Dedifferentiated amniotic fluid mesenchymal stem cell (primary cell): Measurements from ENCODE around the gene SETD3.
"Not testable (repeated sequence)": the region's sequence is repeated elsewhere in the genome, so short reads cannot be mapped to it uniquely, and the experiment has no call there.

Source experiments
- DNase-seq: peaks from one replicate; pipeline ENCODE4 v3.0.0-alpha.2; 2016; ENCODE audit errors: extremely low spot score

The SETD3 gene

DNA sequence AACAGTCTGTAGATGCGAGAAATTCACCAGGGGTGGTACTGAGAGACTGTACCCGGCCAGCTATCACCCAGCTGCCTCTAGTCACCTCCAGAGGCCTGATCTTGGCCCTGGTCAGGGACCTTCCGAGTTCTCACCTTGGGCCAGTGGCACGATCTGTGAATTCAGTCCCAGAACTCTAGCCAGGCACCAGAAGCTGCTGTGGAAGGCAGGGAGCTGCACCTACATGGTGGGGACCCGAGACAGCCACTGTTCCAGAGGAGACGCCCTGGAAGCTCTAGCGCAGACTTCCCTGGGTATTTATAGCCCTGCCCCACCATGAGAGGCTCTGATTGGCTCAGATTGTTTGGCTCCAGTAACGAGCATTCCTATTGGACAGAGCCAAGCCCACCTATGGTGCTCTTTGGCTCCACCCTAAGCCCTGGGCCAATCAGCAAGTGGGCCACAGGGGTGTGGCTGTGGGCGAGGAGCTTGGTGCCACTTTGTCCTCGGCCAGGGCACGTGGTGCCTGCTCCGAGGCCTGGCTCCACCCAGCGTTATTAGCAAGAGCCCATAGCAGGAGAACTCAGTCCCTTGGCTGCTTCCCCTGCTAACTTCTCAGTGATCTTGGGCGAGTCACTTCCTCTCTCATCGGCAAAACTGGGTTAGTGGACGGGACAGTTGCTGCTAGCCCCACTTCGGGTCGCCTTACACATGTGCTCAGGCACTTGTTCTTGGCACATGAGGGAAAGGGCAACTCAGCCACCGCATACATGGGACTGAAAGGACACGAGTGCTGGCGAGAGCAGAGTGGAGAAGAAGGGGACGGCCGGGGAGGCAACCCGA, 119.7 kb downstream of the SETD3 start:
- DNase-seq: no peak

DNA sequence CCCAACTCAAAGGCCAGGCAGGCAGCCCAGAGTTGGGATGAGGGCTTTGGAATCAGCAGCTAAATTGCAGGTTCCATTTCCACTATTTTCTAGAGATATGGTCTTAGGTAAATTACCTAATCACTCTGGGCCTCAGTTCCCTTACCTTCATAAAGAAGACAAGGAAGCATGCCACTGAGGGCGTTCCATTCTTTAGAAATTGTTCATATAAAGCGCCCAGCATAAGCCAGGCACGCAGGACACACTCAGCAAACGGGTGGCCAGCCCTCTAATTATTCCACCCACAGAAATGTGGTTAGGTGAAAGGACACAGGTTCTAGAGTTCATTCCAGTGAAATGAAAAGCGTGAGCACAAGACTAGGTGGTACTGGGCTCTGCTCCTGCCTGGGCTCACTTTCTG, 120.8 kb downstream of the SETD3 start:
- DNase-seq: no peak

- no peak for DNase-seq
Observed at GRCh38 chr14:99357916-99358390, 122.7 kb downstream of the SETD3 start.

DNA sequence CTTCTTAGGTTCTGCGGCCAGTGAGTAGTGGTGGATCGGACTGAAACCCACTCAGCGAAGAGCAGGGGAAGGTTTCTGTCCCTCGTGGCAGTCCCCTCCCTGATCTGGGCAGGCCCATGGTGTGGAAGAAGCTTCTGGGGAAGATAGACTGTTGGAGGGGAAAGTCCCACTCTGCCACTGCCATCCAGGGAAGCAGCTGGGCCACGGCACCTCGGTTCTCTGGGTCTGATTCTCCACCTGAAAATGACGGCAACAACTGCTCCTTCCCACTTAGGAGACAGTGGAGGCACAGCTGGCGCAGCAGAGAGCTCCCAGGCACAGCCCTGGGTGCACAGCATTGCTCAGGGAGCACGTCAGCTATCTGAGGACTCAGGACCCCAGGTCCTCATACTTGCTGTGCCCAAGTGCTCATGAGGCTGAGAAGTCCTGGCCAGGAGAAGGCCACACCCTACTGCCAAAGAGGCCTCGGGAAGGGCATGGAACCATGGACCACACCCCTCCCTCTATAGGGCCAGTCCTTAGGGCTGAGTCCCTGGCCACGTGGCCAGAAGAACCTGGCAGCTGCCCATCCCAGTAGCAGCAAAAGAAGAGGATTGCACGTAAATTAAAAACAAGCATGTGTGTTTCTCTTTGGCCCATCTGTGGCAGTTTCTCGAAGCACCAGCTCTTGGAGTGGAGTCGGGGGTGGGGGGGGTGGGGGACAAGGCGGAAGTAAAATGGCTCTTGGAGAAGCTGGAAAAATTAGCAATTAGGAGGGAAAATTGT, 123.3 kb downstream of the SETD3 start:
- no peak for DNase-seq

- DNase-seq: no peak
Observed at GRCh38 chr14:99356031-99356608, 124.5 kb downstream of the SETD3 start.

DNA sequence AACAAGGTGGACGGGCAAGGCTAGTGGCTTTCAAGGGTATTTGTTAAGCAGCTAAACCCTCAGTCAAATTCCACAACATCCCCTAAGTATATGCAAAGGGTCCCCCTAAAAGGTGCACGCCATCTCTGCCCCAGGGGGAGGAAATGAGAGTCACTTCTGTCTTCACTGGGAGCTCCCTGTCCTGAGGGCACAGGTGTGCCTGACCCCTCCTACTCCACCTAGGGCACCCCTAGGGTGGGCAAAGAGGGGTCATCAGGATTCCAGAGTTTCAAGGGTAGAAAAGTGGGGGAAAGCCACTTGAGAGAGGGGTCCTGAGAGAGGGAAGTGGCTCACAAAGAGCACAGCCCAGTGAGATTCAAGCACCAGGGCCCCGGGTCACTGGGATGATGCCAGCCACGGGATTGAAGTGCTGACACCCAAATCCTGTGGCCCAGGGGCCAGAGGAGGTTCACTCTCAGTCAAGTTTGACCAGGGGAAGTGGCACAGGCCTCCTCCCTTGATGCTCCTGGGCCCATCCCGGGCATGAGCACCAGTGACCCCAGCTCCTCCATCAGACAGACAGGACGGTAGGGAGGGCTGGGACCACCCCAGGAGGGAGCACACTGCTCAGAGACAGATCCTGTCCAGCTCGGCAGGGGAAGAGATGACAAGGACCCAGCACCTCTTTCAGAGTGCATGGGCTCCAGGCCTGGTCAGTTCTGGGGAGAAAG, 126.3 kb downstream of the SETD3 start:
- DNase-seq: no peak

DNA sequence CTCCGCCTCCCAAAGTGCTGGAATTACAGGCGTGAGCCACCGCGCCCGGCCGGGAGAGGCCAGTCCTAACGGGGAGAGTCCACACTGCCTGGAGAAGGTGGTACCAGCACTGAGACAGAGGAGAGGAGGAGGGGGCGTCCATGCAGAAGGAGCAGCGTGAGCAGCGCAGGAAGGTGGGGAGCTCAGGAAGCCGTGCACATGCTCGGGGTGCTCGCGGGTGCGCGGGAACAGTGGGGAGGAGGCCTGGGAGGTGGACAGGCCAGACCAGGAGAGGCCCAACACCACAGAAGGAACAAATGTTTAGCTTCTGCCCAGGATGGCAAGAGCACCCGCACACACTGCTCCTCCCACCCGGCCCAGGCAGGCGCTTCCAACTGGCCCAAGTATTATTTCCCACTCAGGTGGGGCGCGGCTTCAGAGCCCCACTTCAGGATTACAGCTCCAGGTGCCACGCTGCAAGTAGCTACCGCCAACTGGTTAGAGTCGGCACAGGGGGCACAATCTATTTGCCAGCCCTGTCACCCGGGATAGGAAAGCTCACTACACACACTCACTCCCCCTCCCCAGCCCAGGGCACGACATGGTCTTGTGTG, 127.9 kb downstream of the SETD3 start:
- DNase-seq: no peak

GRCh38 chr14:99351166-99352007, 129.3 kb downstream of the SETD3 start:
- DNase-seq: no peak

DNA sequence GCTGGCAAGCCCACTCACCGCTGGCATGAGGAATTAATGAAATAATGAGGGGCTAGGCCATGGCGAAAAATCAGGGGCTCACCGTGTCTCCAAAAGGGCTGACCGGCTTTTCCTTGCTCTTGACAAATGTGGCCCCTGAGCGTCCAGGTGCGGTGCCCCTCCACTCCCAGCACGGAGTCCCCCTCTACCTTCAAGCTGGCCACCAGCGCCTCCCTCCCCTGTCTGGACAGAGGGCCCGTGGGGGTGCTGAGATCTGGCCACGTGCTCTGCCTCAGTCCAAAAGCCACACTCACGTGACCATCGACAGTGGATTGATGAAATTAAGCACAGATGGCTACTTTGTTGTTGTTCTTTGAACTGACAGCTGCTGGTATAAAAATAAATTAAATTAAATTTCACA, 129.9 kb downstream of the SETD3 start:
- no peak for DNase-seq

GRCh38 chr14:99349721-99350495, 130.8 kb downstream of the SETD3 start:
- DNase-seq: no peak

DNA sequence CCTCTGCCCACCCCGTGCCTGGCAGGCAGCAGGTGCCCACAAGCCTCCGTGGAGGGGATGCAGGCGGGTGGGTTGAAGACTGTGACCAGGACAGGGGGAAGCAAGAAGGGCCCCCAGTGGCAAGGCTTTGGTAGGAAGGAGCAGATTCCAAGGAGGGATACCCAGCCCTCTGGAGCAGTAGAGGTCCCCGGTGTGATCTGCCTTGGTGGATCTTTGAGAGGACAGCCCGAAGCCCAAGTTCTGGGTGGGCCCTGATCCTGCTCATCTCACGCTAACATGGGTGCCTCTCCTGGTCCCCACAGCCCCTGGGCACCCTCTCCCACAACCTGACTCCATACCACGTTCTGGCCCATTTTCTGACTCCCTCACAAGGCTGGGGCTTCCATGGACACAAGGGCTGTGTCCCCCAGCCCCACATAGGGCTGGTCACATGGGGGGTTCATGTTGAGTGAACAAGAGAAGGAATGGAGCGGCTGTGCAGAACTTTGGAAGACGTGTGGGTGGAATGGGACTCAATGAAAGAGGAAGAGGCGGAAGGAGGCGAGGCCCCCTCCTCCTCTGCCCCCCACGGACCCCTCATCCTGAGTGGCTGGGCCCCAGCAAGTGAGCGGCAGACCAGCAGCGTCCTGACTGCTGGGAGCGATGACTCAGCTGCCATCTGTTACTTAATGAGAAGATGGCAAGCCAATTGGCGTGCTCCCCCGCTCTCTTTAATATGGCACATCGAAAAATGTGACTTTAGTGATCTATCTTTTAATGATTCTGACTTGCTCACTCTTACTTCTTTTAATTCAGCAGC, 131.6 kb downstream of the SETD3 start:
- DNase-seq: no peak

DNA sequence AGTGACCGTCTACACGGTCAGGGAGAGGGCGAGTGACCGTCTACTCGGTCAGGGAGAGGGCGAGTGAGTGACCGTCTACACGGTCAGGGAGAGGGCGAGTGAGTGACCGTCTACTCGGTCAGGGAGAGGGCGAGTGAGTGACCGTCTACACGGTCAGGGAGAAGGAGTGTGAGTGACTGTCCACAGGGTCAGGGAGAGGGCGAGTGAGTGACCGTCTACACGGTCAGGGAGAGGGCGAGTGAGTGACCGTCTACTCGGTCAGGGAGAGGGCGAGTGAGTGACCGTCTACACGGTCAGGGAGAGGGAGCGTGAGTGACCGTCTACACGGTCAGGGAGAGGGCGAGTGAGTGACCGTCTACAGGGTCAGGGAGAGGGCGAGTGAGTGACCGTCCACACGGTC, 132.4 kb downstream of the SETD3 start:
- not testable (repeated sequence) for DNase-seq
